Nephron (organoid): ENCODE data around the gene CWC27.

ENCODE experiments used
- H3K27ac Mint-ChIP-seq, 3 experiments: 2 replicates each; pipeline ENCODE4 v1.8.0; 2020; ENCODE audit warnings: mixed read lengths in 3 of 3, mild to moderate bottlenecking in 2 of 3, moderate library complexity in 1 of 3
- H3K27me3 Mint-ChIP-seq: 2 replicates; pipeline ENCODE4 v1.8.0; 2021; ENCODE audit warnings: low read depth, mild to moderate bottlenecking, moderate library complexity, mixed read lengths
- H3K36me3 Mint-ChIP-seq: 2 replicates; pipeline ENCODE4 v1.8.0; 2020; ENCODE audit warnings: low read depth, mixed read lengths
- H3K4me1 Mint-ChIP-seq: 2 replicates; pipeline ENCODE4 v1.8.0; 2020; ENCODE audit warnings: mixed read lengths
- H3K4me3 Mint-ChIP-seq, 3 experiments: 2 replicates each; pipeline ENCODE4 v1.8.0; 2020; ENCODE audit warnings: mild to moderate bottlenecking in 3 of 3, mixed read lengths in 3 of 3, moderate library complexity in 2 of 3
- H3K9me3 Mint-ChIP-seq: 2 replicates; pipeline ENCODE4 v1.8.0; 2020; ENCODE audit warnings: mixed read lengths
- TF ChIP-seq, protein P1 (sequence below), 3 experiments: fragments of 200-600 bp; sonication (generic); IDR thresholded peaks; one replicate each; pipeline ENCODE4 v1.5.0; 2021; ENCODE audit warnings: antibody characterized with exemption in 3 of 3; ENCODE audit not compliant: unreplicated experiment in 3 of 3

The CWC27 gene

DNA sequence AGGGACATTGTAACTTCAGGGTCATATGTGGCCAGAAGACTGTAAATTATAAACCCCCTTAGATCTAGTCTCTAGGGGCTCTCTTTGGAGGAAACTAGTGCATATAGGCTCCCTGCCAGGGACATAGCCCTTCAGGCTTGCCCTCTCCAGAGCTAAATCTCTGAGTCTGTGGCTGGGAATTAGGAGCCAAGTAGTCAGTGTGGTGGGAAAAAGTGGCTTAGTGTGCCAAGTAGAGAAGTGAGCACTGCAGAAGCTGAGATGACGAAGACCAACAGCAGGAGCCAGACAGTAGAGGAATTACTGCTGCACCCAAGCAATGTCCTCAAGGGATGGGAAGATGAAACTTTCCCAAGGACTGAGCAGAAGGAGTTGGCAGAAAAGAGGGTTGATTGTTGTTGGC is 71.2 kb downstream of the CWC27 start:
- Mint-ChIP-seq H3K27ac (no peak overlapping the region), H3K27me3 (no peaks in the 10 kb centered on the region), H3K36me3 (peaks cover 47% of the 10 kb centered on the region), H3K4me3 (no peak overlapping the region), H3K4me1 (no peaks in the 10 kb centered on the region), H3K9me3 (peaks cover 6% of the 10 kb centered on the region)
- TF ChIP-seq, protein P1, sequence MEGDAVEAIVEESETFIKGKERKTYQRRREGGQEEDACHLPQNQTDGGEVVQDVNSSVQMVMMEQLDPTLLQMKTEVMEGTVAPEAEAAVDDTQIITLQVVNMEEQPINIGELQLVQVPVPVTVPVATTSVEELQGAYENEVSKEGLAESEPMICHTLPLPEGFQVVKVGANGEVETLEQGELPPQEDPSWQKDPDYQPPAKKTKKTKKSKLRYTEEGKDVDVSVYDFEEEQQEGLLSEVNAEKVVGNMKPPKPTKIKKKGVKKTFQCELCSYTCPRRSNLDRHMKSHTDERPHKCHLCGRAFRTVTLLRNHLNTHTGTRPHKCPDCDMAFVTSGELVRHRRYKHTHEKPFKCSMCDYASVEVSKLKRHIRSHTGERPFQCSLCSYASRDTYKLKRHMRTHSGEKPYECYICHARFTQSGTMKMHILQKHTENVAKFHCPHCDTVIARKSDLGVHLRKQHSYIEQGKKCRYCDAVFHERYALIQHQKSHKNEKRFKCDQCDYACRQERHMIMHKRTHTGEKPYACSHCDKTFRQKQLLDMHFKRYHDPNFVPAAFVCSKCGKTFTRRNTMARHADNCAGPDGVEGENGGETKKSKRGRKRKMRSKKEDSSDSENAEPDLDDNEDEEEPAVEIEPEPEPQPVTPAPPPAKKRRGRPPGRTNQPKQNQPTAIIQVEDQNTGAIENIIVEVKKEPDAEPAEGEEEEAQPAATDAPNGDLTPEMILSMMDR (IDR thresholded peaks at IDR 0.05; ENCODE audit: unreplicated experiment in 3 of 3) = no peak

DNA sequence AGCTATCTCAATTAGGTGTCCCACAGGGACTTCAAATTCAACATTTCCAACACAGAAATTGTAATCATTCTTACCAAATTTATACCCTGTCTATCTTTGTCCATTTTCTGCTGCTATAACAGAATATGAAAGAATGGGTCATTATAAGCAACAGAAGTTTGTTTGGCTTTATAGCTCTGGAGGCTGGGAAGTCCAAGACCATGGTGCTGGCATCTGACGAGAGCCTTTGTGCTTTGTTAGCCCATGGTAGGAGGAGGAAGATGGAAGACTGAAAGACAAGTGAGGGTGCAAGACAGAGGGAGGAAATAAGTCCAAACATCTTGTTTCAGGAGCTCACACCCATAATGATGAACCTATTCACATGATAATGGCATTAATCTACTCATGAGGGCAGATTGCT is 72.2 kb downstream of the CWC27 start:
- H3K36me3 Mint-ChIP-seq = peaks cover 57% of the 10 kb centered on the region
- H3K4me1 Mint-ChIP-seq = no peaks in the 10 kb centered on the region
- H3K4me3 Mint-ChIP-seq = no peak overlapping the region
- no peak overlapping the region for H3K27ac Mint-ChIP-seq
- H3K27me3 Mint-ChIP-seq = no peaks in the 10 kb centered on the region
- peaks cover 15% of the 10 kb centered on the region for H3K9me3 Mint-ChIP-seq
- TF ChIP-seq, protein P1 (IDR thresholded peaks at IDR 0.05; ENCODE audit: unreplicated experiment in 3 of 3) = no peak

DNA sequence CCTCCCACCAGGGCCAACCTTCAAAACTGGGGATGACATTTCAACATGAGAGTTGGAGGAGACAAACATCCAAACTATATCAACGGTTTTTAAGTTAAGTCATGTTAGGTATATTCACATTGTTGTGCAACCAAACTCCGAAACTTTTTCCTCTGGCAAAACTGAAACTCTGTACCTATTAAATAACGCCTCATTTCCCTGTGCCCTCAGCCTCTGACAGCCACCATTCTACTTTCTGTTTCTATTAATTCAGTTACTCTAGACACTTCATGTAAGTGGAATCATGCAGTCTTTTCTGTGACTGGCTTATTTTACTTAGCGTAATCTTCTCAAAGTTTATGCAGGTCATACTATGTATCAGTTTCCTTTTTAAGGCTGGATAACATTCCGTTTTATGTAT is 85.0 kb downstream of the CWC27 start:
- Mint-ChIP-seq H3K27me3 (no peaks in the 10 kb centered on the region), H3K9me3 (no peaks in the 10 kb centered on the region), H3K27ac (no peak overlapping the region), H3K4me1 (no peaks in the 10 kb centered on the region), H3K36me3 (peaks cover 37% of the 10 kb centered on the region), H3K4me3 (no peak overlapping the region)
- TF ChIP-seq, protein P1 (IDR thresholded peaks at IDR 0.05; ENCODE audit: unreplicated experiment in 3 of 3) = no peak

DNA sequence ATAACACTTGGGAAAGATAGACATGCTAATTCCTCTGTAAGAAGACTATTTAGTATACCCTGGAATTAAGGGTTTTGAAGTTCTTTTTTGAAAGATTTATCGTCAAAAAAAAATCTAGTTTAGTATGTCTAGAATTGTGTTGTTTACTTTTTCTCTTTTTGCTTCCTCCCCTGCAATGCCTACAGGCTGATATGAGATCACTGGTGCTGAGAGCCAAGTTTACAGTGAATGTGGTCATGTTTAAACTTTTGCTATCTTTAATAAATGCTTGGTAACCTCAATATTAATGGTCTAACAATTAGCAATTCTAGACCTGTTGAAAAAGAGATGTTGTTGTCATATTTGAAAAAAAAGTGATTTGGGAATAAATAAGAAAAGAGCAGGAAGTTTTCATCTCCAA is 86.1 kb downstream of the CWC27 start:
- Mint-ChIP-seq H3K27ac (no peak overlapping the region), H3K4me1 (no peaks in the 10 kb centered on the region), H3K27me3 (no peaks in the 10 kb centered on the region), H3K36me3 (peaks cover 26% of the 10 kb centered on the region), H3K4me3 (no peak overlapping the region), H3K9me3 (no peaks in the 10 kb centered on the region)
- TF ChIP-seq, protein P1 (IDR thresholded peaks at IDR 0.05; ENCODE audit: unreplicated experiment in 3 of 3) = no peak

DNA sequence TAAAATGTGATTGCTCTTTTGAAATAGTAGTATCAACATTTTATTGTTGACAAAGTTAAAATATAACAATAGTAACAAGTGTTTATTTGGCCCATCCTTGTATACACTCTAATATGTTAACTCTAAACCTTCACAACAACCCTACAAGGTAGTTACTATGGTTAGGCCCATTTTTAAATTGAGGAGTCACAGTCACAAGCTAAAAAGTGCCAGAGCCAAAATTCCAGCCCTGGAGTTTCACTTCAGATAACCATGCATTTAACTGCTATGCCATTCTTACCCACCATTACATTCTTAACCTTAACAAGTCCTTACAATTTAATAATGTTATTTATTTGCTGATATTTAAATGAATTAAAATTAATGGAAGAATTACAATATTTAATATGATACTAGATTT is 91.2 kb downstream of the CWC27 start:
- no peaks in the 10 kb centered on the region for H3K9me3 Mint-ChIP-seq

DNA sequence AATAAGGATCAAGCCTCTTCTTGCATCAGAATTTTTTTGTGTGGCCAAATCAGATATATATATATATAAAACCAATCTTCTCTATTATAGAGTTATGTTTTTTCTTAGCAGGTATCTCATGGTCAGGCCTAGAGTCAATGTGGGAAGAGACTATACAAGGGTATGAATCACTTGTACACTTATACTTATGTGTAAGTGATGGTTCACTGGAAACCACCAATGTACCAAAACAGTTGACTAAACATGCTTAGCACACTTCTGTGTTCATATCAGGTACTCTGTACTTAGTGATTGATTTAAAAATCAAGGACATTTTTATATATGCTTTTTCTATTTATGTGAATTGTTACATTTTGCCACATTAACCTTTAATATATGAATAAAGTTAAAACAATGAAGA is 92.6 kb downstream of the CWC27 start:
- Mint-ChIP-seq H3K4me3 (no peak overlapping the region), H3K36me3 (peaks cover 4% of the 10 kb centered on the region), H3K4me1 (no peaks in the 10 kb centered on the region), H3K9me3 (no peaks in the 10 kb centered on the region), H3K27me3 (no peaks in the 10 kb centered on the region), H3K27ac (no peak overlapping the region)
- TF ChIP-seq, protein P1 (IDR thresholded peaks at IDR 0.05; ENCODE audit: unreplicated experiment in 3 of 3) = no peak

More for the DNA sequence above, 91.2 kb downstream of the CWC27 start:
- Mint-ChIP-seq H3K36me3 (peaks cover 4% of the 10 kb centered on the region), H3K4me3 (no peak overlapping the region), H3K27ac (no peak overlapping the region), H3K27me3 (no peaks in the 10 kb centered on the region), H3K4me1 (no peaks in the 10 kb centered on the region)
- TF ChIP-seq, protein P1 (IDR thresholded peaks at IDR 0.05; ENCODE audit: unreplicated experiment in 3 of 3) = no peak
